ENCODE data around the gene COG6.

DNA sequence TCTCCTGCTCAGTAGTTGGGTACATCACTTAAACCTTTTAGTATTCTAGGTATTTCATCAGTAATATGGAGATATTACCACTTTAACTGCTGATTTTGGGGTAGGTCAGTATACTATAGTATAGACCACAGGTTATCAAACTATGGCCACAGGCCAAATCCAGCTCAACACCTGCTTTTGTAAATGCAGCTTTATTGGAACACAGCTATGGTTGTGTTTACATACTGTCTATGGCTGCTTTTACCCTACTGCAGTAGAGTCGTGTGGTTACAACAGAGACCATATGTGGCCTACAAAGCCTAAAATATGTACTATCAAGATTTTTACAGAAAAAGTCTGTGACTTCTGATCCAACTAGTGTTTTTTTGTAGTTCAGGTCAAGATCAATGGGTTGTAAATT, 10.3 kb downstream of the COG6 start:
- TF ChIP-seq BHLHE40 (IDR thresholded peaks at IDR 0.05; ENCODE audit: borderline replicate concordance) (no peak), L3MBTL2 (conservative IDR thresholded peaks at IDR 0.05) (no peak), SP1 (IDR thresholded peaks at IDR 0.05) (no peak)
- TF ChIP-seq, protein P1, sequence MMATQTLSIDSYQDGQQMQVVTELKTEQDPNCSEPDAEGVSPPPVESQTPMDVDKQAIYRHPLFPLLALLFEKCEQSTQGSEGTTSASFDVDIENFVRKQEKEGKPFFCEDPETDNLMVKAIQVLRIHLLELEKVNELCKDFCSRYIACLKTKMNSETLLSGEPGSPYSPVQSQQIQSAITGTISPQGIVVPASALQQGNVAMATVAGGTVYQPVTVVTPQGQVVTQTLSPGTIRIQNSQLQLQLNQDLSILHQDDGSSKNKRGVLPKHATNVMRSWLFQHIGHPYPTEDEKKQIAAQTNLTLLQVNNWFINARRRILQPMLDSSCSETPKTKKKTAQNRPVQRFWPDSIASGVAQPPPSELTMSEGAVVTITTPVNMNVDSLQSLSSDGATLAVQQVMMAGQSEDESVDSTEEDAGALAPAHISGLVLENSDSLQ (IDR thresholded peaks at IDR 0.05) = no peak
